ENCODE data around the gene DDX1. TPM values are rescaled to one million over a fixed set of nuclear protein-coding genes. Genes with fewer than 3 reads are reported as not detected.

Gene DDX1
- total and polyA plus RNA-seq, 9 of the 15 experiments (the other 6 are each of a cell fraction or from before 2014, with no cell fraction given): 116 to 277 (median 232) TPM

DNA sequence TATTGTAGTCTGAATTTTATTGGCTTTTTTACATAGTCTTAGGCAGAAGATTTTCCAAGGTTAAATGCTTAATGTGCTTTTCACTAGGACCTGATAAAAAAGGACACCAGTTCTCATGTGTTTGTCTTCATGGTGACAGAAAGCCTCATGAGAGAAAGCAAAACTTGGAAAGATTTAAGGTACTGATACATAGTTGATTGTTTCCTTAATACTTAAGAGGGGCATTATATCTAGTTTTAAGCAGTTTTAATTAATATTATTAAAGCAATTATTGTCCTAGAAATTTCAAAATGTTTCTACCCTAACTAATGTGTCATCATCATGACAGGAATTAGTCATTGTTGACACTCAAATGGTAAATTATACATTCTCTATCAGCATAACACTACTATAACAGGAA lies 35.3 kb downstream of the DDX1 start:
- H2AFZ ChIP-seq (ENCODE audit: low read depth, low read length): no peak overlapping the region
- FAIRE-seq: no peak
- no peak overlapping the region for H3K9ac ChIP-seq (ENCODE audit: insufficient read depth in 1 of 2, low read depth in 2 of 2, low read length in 2 of 2)
- CTCF ChIA-PET (ENCODE audit: low intra/inter-chr PET ratio): no interaction called here
- H3K36me3 ChIP-seq (ENCODE audit: control insufficient read depth, insufficient read depth, low read length): peaks cover 99% of the 10 kb centered on the region
- no peaks in the 10 kb centered on the region for H3K79me2 ChIP-seq (ENCODE audit: control insufficient read depth, insufficient read depth, low read length)
- intact Hi-C loops (cut with micrococcal nuclease): no loop called here
- in situ Hi-C loops (cut with MboI): no loop called here
- H3K4me1 ChIP-seq (replicated peaks in 1 of 2; ENCODE audit: control insufficient read depth in 2 of 2, insufficient read depth in 2 of 2, low read length in 2 of 2): no peaks in the 10 kb centered on the region
- no peak for DNase-seq (ENCODE audit: extremely low read depth in 1 of 4, low spot score in 3 of 4)
- H3K27me3 ChIP-seq (ENCODE audit: control insufficient read depth in 2 of 2, insufficient read depth in 2 of 2, low read length in 2 of 2): no peaks in the 10 kb centered on the region
- no peaks in the 10 kb centered on the region for H3K9me3 ChIP-seq (replicated peaks; ENCODE audit: control insufficient read depth, insufficient read depth, low read depth, low read length)
- no peak overlapping the region for H3K4me3 ChIP-seq
- H3K9me1 ChIP-seq (ENCODE audit: control insufficient read depth, insufficient read depth, low read length): no peaks in the 10 kb centered on the region
- POLR2A ChIA-PET: interaction anchor here (1.9 kb wide), 1 partner anchor 17 kb away, joined by 4 read pairs; no protein-coding TSS in a partner anchor
- H3K27ac ChIP-seq (ENCODE audit: extremely low read depth, low read depth, low read length): no peak overlapping the region
- no peak for ATAC-seq
- H4K20me1 ChIP-seq (replicated peaks; ENCODE audit: control insufficient read depth, insufficient read depth, low read length): no peaks in the 10 kb centered on the region
- no TSS peak for BruUV-seq (replicated peaks)
- no peak overlapping the region for H3K4me2 ChIP-seq (ENCODE audit: insufficient read depth, low read length)
- TF ChIP-seq, protein P1, sequence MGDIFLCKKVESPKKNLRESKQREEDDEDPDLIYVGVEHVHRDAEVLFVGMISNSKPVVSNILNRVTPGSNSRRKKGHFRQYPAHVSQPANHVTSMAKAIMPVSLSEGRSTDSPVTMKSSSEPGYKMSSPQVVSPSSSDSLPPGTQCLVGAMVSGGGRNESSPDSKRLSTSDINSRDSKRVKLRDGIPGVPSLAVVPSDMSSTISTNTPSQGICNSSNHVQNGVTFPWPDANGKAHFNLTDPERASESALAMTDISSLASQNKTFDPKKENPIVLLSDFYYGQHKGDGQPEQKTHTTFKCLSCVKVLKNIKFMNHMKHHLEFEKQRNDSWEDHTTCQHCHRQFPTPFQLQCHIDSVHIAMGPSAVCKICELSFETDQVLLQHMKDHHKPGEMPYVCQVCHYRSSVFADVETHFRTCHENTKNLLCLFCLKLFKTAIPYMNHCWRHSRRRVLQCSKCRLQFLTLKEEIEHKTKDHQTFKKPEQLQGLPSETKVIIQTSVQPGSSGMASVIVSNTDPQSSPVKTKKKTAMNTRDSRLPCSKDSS (IDR thresholded peaks at IDR 0.05; ENCODE audit: low read depth, partially characterized antibody): no peak
- TF ChIP-seq ZNF121 (CRISPR knock-in tag; conservative IDR thresholded peaks at IDR 0.05): no peak
- TF ChIP-seq, protein P2, sequence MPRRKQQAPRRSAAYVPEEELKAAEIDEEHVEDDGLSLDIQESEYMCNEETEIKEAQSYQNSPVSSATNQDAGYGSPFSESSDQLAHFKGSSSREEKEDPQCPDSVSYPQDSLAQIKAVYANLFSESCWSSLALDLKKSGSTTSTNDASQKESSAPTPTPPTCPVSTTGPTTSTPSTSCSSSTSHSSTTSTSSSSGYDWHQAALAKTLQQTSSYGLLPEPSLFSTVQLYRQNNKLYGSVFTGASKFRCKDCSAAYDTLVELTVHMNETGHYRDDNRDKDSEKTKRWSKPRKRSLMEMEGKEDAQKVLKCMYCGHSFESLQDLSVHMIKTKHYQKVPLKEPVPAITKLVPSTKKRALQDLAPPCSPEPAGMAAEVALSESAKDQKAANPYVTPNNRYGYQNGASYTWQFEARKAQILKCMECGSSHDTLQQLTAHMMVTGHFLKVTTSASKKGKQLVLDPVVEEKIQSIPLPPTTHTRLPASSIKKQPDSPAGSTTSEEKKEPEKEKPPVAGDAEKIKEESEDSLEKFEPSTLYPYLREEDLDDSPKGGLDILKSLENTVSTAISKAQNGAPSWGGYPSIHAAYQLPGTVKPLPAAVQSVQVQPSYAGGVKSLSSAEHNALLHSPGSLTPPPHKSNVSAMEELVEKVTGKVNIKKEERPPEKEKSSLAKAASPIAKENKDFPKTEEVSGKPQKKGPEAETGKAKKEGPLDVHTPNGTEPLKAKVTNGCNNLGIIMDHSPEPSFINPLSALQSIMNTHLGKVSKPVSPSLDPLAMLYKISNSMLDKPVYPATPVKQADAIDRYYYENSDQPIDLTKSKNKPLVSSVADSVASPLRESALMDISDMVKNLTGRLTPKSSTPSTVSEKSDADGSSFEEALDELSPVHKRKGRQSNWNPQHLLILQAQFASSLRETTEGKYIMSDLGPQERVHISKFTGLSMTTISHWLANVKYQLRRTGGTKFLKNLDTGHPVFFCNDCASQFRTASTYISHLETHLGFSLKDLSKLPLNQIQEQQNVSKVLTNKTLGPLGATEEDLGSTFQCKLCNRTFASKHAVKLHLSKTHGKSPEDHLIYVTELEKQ (CRISPR knock-in tag; IDR thresholded peaks at IDR 0.05): no peak
- TF ChIP-seq HNRNPLL (IDR thresholded peaks at IDR 0.05; ENCODE audit: low read depth, low read length, poor library complexity, severe bottlenecking): no peak
- TF ChIP-seq RUNX1 (IDR thresholded peaks at IDR 0.05; ENCODE audit: low read depth): no peak
- TF ChIP-seq SRSF7 (optimal IDR thresholded peaks at IDR 0.05; ENCODE audit: low read depth, low read length): no peak
- TF ChIP-seq CEBPB (tag; IDR thresholded peaks at IDR 0.05): no peak
- TF ChIP-seq, protein P3, sequence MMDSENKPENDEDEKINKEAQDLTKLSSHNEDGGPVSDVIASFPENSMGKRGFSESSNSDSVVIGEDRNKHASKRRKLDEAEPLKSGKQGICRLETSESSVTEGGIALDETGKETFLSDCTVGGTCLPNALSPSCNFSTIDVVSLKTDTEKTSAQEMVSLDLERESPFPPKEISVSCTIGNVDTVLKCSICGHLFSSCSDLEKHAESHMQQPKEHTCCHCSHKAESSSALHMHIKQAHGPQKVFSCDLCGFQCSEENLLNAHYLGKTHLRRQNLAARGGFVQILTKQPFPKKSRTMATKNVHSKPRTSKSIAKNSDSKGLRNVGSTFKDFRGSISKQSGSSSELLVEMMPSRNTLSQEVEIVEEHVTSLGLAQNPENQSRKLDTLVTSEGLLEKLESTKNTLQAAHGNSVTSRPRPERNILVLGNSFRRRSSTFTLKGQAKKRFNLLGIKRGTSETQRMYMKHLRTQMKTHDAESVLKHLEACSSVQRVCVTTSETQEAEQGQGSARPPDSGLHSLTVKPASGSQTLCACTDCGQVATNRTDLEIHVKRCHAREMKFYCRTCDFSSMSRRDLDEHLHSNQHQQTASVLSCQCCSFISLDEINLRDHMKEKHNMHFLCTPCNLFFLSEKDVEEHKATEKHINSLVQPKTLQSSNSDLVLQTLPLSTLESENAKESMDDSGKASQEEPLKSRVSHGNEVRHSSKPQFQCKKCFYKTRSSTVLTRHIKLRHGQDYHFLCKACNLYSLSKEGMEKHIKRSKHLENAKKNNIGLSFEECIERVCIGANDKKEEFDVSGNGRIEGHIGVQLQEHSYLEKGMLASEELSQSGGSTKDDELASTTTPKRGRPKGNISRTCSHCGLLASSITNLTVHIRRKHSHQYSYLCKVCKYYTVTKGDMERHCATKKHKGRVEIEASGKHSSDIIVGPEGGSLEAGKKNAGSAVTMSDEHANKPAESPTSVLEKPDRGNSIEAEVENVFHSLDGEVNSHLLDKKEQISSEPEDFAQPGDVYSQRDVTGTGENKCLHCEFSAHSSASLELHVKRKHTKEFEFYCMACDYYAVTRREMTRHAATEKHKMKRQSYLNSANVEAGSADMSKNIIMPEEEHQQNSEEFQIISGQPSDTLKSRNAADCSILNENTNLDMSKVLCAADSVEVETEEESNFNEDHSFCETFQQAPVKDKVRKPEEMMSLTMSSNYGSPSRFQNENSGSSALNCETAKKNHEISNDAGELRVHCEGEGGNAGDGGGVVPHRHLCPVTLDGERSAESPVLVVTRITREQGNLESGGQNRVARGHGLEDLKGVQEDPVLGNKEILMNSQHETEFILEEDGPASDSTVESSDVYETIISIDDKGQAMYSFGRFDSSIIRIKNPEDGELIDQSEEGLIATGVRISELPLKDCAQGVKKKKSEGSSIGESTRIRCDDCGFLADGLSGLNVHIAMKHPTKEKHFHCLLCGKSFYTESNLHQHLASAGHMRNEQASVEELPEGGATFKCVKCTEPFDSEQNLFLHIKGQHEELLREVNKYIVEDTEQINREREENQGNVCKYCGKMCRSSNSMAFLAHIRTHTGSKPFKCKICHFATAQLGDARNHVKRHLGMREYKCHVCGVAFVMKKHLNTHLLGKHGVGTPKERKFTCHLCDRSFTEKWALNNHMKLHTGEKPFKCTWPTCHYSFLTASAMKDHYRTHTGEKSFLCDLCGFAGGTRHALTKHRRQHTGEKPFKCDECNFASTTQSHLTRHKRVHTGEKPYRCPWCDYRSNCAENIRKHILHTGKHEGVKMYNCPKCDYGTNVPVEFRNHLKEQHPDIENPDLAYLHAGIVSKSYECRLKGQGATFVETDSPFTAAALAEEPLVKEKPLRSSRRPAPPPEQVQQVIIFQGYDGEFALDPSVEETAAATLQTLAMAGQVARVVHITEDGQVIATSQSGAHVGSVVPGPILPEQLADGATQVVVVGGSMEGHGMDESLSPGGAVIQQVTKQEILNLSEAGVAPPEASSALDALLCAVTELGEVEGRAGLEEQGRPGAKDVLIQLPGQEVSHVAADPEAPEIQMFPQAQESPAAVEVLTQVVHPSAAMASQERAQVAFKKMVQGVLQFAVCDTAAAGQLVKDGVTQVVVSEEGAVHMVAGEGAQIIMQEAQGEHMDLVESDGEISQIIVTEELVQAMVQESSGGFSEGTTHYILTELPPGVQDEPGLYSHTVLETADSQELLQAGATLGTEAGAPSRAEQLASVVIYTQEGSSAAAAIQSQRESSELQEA (IDR thresholded peaks at IDR 0.05; ENCODE audit: low read depth): no peak
- no peak for TF ChIP-seq ZFPM2 (CRISPR knock-in tag; IDR thresholded peaks at IDR 0.05)
- no peak for TF ChIP-seq RNF2 (IDR thresholded peaks at IDR 0.05)
- TF ChIP-seq STAT5A (IDR thresholded peaks at IDR 0.05; ENCODE audit: borderline replicate concordance, low read length): no peak

Data from K562 (cell line).